ENCODE data around the gene CRK.

DNA sequence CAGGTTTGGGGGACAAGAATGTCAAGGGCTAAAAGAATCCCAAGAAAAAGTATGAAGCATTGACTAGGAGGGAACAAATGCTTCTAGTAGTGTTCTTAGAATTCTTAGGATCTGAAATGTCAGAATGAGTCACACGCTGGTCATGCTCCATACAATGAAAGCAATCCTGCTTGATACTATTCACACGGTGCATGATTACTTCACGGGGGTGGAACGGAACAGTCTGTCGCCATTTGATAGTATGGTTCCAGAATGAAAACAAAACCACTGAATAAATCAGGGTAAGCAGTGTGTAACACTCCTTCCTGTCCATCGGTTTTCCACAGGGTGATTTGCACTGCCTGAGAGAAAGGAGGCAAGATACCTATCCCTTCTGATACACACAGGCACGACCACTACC, 33.1 kb downstream of the CRK start:
- TF ChIP-seq, protein P1, sequence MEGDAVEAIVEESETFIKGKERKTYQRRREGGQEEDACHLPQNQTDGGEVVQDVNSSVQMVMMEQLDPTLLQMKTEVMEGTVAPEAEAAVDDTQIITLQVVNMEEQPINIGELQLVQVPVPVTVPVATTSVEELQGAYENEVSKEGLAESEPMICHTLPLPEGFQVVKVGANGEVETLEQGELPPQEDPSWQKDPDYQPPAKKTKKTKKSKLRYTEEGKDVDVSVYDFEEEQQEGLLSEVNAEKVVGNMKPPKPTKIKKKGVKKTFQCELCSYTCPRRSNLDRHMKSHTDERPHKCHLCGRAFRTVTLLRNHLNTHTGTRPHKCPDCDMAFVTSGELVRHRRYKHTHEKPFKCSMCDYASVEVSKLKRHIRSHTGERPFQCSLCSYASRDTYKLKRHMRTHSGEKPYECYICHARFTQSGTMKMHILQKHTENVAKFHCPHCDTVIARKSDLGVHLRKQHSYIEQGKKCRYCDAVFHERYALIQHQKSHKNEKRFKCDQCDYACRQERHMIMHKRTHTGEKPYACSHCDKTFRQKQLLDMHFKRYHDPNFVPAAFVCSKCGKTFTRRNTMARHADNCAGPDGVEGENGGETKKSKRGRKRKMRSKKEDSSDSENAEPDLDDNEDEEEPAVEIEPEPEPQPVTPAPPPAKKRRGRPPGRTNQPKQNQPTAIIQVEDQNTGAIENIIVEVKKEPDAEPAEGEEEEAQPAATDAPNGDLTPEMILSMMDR (conservative IDR thresholded peaks at IDR 0.05; ENCODE audit: low read depth, low read length), result no peak
- TF ChIP-seq EZH2phosphoT487 (IDR thresholded peaks at IDR 0.05; ENCODE audit: borderline replicate concordance, low read length) (no peak), EZH2 (IDR thresholded peaks at IDR 0.05; ENCODE audit: low read length, unreplicated experiment) (no peak)

All from PC-3 (cell line).